Umbilical cord (tissue), 2 donors: ENCODE measurements around the gene ADCY9. TPM values are rescaled to one million over a fixed set of nuclear protein-coding genes. Genes with fewer than 3 reads are reported as not detected.

ENCODE experiments used
- DNase-seq: peaks from one replicate; pipeline ENCODE4 v3.0.0-alpha.2; 2015; ENCODE audit warnings: low spot score
- total RNA-seq: library from RNA; depleted of rRNA; stranded (reverse); fragments of >200 nt; gene quantifications from one replicate; pipeline ENCODE4 v1.2.3, GENCODE V29; 2014; ENCODE audit warnings: low replicate concordance; ENCODE audit not compliant: insufficient read depth

The ADCY9 gene
- total RNA-seq, 1 donor from 2014 or later = 19.0 TPM

- no peak for DNase-seq
Measured at GRCh38 chr16:3924763-3925162, 191.5 kb downstream of the ADCY9 start.

DNA sequence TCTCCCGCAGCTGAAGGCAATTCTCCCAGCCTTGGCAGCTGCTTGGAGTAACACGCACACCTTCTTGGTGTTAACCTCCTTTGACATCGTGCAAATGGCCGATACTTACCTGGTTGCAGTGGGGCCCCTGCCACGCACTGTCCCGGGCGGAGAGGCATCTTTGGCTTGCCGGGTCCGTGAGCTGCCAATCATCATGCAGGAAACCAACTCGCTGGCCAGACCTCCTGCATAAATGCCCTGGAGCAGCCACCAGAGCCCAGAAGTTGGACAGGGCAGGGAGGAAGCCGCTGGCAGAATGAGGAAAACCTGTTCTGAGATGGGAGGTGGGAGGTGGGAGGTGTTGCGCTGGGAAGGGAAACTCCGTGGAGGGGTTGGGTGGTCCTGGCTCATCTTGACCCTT, 194.0 kb downstream of the ADCY9 start:
- DNase-seq = no peak

DNA sequence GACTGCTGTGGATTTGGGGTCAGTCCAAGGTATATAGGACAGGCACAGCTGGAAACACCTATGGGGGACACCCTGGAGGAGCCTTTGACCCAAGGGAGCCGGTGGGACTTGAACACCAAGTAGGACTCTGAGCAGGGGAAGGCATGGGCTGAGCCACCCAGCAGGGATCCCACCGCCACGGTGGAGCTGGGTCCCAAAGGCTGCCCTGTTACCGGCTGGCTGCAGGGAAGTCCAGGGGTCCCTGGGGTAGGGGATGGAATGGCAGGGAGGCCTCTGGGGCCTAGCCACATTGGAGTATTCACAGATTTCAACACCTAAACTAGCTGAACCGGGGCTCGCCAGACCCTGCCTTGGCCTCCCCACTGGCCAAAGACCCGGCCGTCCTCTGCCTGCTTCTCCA, 196.0 kb downstream of the ADCY9 start:
- DNase-seq = no peak

DNA sequence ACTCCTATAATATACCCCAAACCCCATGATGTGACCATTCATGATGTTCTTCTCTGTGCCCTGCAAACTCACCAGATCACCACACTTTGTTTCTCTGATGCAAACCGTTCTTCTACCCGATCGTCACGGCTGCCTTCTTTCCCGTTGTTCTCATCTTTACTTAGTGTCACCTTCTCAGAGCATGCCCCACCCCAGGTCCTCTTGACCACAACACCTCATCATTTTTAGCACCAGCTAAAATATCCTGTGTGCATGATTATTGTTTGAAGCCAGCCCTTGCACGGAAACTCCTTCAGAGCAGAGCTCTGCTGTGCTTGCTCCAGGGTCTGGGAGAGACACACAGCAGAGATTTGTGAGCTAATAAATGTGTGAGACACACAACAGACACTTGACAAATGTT, 196.8 kb downstream of the ADCY9 start:
- no peak for DNase-seq

DNA sequence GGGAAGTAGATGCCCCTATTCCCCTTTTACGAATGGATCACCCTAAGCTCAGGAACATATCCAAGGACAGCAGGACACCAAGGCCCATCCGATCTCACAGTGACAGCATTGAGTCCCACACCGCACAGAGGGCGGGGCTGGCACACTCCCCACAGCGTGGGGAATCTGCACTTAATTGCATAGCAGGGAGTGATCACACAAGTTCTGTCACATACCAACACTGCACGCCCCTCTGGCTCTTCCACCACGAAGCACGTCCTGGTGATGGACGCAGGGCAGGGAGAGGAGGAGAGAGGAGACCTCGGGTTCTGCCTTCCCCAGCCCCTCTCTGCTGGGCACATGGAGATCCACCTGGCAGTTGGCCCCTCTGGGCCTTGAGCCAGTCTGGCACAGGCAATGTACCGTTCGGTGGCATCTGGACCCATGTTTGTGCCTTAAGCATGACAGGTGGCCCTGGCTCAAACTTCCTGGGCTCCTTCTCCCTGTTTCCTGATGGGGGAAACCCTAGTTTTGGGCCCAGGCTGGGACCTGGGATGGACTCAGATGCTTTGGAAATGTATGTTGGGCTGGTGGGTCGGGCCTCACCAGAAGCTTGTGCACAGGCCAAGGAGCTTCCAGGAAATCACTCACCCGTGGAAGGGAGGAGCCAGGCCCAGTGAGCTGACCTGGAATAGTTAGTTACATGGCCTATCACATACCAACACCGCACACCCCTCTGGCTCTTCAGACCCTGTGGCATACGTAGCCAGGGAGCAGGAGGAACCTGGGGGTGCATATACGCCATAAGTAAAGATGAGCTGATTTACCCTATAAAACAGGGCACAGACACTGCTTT, 200.6 kb downstream of the ADCY9 start:
- DNase-seq = no peak

- no peak for DNase-seq
Measured at GRCh38 chr16:3912897-3913296, 203.3 kb downstream of the ADCY9 start.

Other genes with a start within 250 kb of the ADCY9 start
- 31.8 TPM for gene CREBBP, start 235.7 kb downstream of the ADCY9 start, total RNA-seq
- gene SRL, start 125.6 kb upstream of the ADCY9 start, total RNA-seq = 1.4 TPM
- gene TFAP4, start 156.6 kb upstream of the ADCY9 start, total RNA-seq = 24.8 TPM
- gene GLIS2, start 199.6 kb upstream of the ADCY9 start, total RNA-seq = 8.9 TPM
- gene PAM16, start 234.9 kb upstream of the ADCY9 start, total RNA-seq = 1.7 TPM